ENCODE data around the gene RGS3.

Gene RGS3

GRCh38 chr9:113602126-113603047, 138.9 kb downstream of the RGS3 start:
- no peak for TF ChIP-seq CTCF (IDR thresholded peaks at IDR 0.05; ENCODE audit: low read depth, low read length)
- H3K4me3 ChIP-seq (ENCODE audit: low read depth, low read length) = no peak overlapping the region

GRCh38 chr9:113603048-113603375, 139.5 kb downstream of the RGS3 start:
- no peak for TF ChIP-seq CTCF (IDR thresholded peaks at IDR 0.05; ENCODE audit: low read depth, low read length)
- no peak overlapping the region for H3K4me3 ChIP-seq (ENCODE audit: low read depth, low read length)

DNA sequence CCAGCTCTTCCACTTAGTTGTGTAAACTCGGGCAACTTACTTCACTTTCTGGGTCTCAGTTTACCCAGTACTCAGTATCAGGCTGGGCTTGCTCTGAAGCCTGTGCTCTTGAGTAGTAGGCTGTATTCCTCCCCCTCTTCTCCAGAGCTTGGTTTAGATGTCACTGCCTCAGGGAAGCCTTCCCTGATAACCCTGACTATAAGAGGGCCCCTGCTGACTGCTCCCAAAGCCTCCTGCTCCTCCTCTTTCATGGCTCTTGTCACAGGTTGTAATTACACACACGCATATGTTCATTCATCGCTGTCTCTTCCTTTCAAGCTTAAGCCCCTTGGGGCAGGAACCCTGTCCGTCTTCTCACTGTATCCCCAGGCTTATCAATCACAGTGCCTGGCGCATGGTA, 140.2 kb downstream of the RGS3 start:
- TF ChIP-seq CTCF (IDR thresholded peaks at IDR 0.05; ENCODE audit: low read depth, low read length) = no peak
- H3K4me3 ChIP-seq (ENCODE audit: low read depth, low read length) = no peak overlapping the region

DNA sequence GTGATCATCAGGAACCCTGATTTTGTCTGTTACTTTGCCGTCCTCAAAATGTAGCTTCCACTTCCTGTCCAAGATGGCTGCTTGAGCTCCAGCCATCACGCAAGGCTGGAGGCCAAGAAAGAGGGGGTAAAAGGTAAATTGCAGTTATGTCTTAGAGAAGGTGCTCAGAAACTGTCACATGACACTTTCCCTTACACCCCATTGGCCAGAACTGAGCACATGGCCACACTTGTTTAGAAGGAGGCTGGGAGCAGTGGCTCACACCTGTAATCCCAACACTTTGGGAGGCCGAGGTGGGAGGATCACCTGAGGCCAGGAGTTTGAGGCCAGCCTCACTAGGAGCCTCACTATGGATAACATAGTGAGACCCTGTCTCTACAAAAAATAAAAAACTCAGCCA, 140.9 kb downstream of the RGS3 start:
- H3K4me3 ChIP-seq (ENCODE audit: low read depth, low read length) = no peak overlapping the region
- no peak for TF ChIP-seq CTCF (IDR thresholded peaks at IDR 0.05; ENCODE audit: low read depth, low read length)

DNA sequence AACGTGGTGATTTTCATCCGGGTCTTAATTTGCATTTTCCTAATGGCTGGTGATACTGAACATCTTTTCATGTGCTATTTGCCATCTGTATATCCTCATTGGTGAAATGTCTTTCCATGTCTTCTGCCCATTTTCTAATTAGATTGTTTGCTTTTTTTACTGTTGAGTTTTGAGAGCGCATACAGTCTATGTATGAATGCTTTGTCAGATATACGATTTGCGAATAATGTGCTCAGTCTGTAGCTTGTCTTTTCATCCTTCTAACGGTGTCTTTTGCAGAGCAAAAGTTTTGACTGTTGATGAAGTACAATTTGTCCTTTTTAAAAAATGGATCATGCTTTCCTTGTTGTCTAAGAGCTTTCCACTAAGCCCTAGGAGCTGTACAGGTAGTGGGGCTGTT, 143.0 kb downstream of the RGS3 start:
- TF ChIP-seq CTCF (IDR thresholded peaks at IDR 0.05; ENCODE audit: low read depth, low read length) = no peak
- H3K4me3 ChIP-seq (ENCODE audit: low read depth, low read length) = no peak overlapping the region

- H3K4me3 ChIP-seq (ENCODE audit: low read depth, low read length) = no peak overlapping the region
- no peak for TF ChIP-seq CTCF (IDR thresholded peaks at IDR 0.05; ENCODE audit: low read depth, low read length)
Measured at GRCh38 chr9:113608082-113608685, 144.7 kb downstream of the RGS3 start.

Measured in WI38 (cell line).